Measurements from ENCODE around the gene TENM3.

TENM3 gene

DNA sequence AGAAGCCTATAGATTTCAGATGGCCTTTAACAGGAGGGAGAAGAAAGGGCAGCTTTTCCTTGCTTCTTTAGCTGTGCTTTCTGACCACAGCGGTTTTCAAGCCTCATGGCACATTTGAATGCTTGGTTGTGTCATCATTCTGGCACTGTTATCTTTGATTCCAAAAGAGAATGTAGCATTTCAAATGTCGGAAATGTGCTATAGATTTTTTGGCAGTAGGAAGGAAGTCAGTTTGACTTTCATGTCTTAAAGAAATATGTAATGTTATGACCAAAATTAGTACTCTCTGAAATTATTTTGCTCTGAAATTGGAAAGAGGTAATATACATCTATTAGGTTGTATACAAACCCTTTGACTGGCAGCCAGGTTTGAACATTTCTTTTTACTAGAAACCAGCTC, 171.9 kb downstream of the TENM3 start:
- DNase-seq, result no peak
- in situ Hi-C loops (cut with HindIII; ENCODE audit: low pct_ligation_motif_present, low pct_unique_long_range_greater_than_20kb, low sequenced_read_pairs), result no loop called here

DNA sequence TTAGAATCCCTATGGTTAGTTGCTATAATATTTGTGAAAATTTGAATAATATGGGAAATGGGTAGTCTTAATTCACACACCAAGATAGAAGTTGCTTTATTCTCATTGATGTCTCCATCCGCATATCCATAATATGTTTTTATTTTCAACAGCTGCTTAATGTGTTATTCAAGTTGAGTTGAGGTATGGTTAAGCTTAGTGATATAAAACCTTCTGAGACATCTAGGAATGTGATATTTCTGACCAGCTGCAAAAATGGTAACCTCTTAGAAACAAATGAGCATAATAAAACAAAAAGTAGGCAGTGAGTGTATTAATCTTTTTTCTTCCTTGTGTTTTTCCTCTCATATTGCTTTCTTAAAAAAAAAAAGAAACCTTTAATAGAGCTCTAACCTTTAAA, 172.9 kb downstream of the TENM3 start:
- in situ Hi-C loops (cut with HindIII; ENCODE audit: low pct_ligation_motif_present, low pct_unique_long_range_greater_than_20kb, low sequenced_read_pairs), result no loop called here
- DNase-seq, result no peak

DNA sequence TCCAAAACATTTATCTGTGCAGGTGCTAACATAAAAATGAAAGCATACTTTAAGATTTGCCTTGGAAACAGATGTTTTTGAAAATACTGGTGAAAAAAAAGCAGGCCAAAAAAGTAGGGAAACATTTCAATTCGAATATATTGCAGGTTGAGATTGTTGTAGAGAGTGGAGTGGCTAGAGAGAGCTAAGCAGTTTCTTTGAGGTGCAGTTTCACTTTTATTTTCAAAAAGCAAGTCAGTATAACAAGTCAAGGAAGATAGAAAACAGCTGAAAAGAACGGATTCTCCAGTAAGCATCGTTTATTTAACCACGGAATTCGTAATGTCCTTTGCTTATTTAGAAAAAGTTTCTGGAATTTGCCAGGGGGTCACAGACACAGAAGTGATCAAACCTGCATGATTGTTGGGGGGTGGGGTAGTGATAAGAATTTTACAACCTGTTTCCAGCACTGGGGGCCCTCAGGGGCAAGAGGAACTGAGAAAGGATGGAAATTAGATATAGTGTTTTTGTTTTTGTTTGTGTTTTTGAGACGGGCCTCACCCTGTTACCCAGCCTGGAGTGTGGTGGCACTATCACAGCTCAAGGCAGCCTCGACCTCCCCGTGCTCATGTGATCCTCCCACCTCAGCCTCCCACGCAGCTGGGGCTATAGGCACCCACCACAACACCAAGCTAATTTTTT, 175.0 kb downstream of the TENM3 start:
- DNase-seq, result no peak
- in situ Hi-C loops (cut with HindIII; ENCODE audit: low pct_ligation_motif_present, low pct_unique_long_range_greater_than_20kb, low sequenced_read_pairs), result no loop called here

DNA sequence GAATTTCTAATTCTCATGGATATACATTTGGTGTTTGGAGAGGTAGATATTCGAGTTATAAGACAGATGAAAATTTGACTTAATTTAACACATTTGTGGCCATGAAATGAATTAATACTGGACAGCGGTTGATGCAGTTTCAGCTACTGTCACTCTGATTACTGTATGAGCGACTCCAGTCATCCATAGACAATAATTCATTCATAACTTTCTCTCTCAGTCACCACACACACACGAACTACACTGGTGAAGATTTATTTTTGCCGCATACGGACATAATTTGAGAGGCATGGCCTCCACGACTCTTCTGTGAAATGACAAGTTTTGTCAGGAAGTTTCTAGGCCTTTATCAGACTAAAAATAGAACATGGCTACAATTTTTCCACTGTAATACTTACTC, 177.0 kb downstream of the TENM3 start:
- DNase-seq, result no peak
- in situ Hi-C loops (cut with HindIII; ENCODE audit: low pct_ligation_motif_present, low pct_unique_long_range_greater_than_20kb, low sequenced_read_pairs), result no loop called here

DNA sequence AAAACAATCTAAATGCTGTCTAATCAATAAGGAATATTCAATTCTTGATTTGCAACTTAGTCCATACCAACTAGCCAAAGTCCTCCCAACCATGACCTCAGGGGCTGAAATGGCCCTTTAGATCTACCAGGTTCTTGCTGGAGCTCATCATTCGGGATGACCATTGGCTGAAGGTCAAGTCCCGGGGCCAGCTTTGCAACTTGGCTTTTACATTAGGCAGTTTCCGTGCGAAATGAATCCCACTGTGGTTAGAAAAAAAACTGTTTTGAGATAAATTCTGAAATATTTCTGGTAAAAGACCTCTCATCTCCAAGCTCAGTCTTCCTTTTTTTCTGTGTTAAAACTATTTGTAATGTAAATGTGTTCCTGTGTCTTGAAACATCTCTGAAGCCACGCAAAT, 178.6 kb downstream of the TENM3 start:
- in situ Hi-C loops (cut with HindIII; ENCODE audit: low pct_ligation_motif_present, low pct_unique_long_range_greater_than_20kb, low sequenced_read_pairs), result no loop called here
- DNase-seq, result no peak

DNA sequence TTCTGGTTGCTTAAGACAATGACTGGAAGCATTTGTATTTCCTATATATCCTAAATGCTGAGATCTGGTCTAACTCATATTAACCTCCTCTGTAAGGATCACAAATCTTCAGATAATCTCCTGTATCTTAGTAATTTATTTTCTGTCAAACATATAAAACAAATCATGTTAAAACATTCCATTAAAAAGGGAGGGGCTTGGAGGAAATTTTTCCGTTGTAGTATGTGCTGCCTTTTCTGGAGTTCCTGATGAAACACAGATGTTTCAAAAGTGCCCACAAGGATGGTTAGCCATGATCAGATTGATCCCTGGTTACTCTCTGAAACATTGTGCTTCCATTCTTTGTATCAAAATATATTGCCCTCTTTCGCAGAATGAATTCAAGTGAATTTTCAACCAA, 182.1 kb downstream of the TENM3 start:
- DNase-seq, result no peak
- in situ Hi-C loops (cut with HindIII; ENCODE audit: low pct_ligation_motif_present, low pct_unique_long_range_greater_than_20kb, low sequenced_read_pairs), result no loop called here

DNA sequence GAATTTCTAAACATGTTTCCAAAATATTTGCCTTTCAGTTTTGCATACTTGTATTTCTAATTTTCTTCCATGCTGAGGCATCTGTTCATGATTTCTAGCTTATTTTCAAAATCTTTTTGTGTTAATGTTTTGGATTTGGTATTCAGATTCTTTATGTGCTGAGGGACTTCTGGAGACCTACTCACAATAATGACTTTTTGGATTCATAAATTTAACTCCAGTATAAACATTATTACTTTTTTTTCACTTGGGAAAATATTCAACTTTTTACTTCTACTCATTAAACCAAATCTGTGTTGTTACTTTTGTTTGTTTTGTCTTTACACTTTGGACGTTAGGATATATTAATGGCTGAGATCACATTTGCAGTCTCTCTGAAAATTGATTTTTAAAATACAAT, 183.7 kb downstream of the TENM3 start:
- DNase-seq, result no peak
- in situ Hi-C loops (cut with HindIII; ENCODE audit: low pct_ligation_motif_present, low pct_unique_long_range_greater_than_20kb, low sequenced_read_pairs), result no loop called here

DNA sequence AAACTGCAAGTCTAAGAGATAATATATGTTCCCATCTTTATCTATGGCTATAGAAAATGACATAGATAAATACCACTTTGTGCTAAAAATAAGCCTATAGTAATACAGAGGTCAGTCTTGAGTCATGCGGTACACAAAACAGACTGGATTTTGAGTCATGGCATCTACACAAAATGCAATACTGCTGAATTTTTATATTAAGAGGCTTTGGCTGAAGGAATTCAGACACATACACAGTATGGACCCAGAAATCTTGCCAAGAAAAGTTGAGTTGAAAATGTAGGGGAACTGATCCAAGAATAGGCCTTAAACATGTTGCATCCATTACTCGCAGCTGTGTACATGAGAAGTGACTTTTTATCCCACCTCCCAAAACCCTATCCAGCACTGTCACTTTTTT, 184.4 kb downstream of the TENM3 start:
- DNase-seq, result no peak
- in situ Hi-C loops (cut with HindIII; ENCODE audit: low pct_ligation_motif_present, low pct_unique_long_range_greater_than_20kb, low sequenced_read_pairs), result no loop called here

DNA sequence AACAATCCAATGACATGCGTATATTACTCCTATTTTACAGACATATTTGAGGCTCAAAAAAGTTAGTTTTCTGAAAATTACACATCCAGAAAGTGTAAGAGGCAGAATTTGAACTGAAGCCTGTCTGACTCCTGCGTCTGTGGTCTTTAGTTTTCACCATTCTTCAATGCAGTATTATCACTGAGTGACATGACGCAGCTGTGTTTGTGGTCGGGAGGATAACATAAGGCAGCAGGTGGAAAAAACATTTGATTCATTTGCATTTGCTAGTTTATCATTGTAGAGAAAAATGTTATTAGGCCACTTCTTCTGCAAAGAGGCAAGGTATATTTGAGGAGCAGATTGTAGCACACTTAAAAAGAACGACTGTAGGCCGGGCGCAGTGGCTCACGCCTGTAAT, 186.7 kb downstream of the TENM3 start:
- in situ Hi-C loops (cut with HindIII; ENCODE audit: low pct_ligation_motif_present, low pct_unique_long_range_greater_than_20kb, low sequenced_read_pairs), result no loop called here
- no peak for DNase-seq

DNA sequence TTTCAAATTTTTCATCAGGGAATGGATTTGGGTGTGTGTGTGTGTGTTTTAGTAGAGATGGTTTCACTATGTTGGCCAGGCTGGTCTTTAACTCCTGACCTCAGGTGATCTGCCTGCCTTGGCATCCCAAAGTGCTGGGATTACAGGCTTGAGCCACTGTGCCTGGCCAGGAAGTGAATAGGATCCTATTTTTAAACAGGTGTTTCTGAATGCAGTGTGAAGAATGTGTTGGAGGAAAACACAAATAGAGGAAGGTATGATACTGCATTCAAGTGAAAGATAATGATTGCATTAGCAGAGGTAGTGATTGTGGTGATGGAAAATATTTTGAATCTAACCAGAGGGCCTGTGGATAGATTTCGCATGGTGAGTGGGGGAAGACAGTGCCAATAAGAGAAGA, 189.6 kb downstream of the TENM3 start:
- DNase-seq, result no peak
- in situ Hi-C loops (cut with HindIII; ENCODE audit: low pct_ligation_motif_present, low pct_unique_long_range_greater_than_20kb, low sequenced_read_pairs), result no loop called here

DNA sequence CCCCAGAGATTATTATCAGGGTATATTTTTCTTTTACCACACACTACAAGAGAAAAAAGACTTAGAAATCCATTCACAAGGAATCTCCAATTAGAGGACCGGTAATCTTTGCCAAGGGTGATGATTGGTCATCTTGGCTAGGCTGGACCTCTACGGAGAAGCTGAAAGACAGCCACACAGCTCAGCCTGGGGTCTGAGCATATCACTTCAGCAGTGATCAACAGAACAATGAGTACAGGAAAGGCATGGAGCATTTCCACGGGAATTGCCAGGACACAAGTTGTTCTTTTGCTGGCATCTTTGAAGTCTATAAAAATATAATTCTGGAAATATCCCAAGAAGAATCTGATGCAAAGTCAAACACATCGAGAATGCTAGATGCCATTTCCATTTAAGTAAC, 191.5 kb downstream of the TENM3 start:
- no peak for DNase-seq
- in situ Hi-C loops (cut with HindIII; ENCODE audit: low pct_ligation_motif_present, low pct_unique_long_range_greater_than_20kb, low sequenced_read_pairs), result no loop called here

DNA sequence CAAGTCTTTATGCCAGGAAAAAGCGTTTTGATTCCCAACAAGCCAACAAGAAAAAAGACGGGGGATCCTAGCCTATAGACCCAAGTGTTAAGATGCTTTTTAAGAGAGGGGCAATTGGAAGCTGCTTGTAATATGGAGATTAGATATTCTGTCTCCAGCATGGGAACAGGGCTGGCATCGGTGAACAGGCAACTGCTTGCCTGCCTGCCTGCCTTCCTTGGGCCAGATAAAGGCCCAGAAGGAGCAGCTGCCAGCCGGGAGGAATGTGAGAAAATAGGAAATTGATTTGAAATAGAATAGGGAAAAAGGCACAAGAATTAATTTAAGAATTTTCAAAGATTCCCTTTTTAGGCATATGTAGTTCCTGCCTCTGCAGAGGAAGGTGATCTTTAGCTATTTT, 192.2 kb downstream of the TENM3 start:
- in situ Hi-C loops (cut with HindIII; ENCODE audit: low pct_ligation_motif_present, low pct_unique_long_range_greater_than_20kb, low sequenced_read_pairs), result no loop called here
- no peak for DNase-seq

DNA sequence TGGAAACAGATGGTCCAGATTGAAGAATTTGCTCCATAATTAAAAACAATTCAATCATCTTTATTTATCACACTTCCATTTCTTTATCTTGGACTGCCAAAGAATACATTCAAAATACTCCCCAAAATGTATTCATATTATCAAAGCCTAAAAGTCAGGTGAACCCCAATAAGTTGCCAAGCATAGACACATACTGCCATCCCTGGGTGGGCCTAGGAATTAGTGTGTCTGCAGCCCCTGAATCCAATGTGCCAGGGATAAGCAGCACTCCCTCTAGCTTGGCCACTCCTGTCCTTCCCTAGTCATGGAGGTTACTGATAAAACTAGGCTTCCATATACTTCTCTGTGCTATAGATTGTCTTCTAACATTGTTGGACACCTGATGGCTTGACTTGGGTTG, 199.9 kb downstream of the TENM3 start:
- DNase-seq, result no peak
- in situ Hi-C loops (cut with HindIII; ENCODE audit: low pct_ligation_motif_present, low pct_unique_long_range_greater_than_20kb, low sequenced_read_pairs), result no loop called here

DNA sequence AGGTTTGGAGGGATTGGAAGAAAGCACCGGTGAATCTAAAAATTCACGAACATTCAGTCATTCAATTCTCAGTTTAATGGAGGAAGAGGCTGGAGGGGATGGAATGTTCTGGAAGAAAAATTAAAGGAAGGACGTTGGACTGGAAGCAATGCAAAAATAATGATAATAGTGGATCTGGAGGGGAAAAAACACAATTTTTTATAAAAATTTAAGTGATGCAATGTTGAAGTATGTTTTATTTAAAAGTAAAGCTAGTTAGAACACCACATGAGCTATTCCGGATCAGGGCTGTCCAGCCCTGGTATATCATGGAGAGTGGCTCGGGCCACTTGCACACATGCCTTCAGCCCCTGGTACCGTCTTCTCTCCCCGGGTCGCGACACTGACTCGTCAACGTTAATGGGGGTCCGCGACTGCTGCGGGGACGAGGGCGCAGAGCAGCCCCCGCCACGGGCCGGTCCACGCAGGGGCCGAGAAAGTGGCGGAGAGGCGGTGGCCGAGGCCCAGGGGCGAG, 204.6 kb downstream of the TENM3 start:
- in situ Hi-C loops (cut with HindIII; ENCODE audit: low pct_ligation_motif_present, low pct_unique_long_range_greater_than_20kb, low sequenced_read_pairs), result no loop called here
- DNase-seq, result no peak

DNA sequence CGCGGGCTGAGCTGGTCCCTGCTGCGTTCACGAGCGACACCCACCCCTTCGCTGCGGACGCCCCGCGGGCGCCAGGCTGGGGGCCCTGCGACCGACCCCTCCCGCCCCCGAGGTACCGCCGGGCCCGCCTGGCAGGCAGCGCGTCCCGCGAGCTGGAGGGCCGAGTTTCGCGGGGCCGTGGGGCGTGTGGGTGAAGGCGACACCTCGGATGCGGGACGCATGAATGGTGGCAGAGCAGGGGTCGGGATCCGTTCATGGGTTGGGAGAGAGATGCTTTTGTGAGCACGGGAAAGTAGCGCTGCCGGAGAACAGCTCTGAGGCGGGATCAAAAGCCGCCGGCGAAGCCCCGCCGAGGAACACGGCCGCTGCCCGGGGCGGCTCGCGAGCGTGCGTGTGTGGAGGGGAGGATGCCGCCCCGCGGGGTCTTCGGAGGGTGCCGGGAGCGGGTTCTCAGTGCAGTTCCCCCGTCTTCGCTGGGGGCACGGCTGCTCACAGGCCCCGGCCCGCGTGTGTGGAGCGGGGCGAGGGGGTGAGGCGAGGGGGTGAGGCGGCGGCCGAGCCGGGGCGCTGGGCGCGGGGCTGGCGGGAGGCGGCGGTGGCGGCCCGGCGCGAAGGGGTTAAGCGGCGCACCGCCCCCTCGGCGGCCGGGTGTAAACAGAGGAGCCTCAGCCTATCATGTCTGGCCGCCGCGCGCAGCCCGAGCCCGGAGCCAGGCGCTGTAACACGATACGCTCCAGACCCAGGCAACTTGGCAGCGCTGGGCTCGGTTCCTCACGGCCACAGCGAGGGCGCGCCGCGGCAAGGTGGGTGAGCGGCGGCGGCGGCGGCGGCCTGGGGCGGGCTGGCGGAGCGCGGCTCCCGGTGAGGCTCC, 205.3 kb downstream of the TENM3 start:
- in situ Hi-C loops (cut with HindIII; ENCODE audit: low pct_ligation_motif_present, low pct_unique_long_range_greater_than_20kb, low sequenced_read_pairs), result no loop called here

DNA sequence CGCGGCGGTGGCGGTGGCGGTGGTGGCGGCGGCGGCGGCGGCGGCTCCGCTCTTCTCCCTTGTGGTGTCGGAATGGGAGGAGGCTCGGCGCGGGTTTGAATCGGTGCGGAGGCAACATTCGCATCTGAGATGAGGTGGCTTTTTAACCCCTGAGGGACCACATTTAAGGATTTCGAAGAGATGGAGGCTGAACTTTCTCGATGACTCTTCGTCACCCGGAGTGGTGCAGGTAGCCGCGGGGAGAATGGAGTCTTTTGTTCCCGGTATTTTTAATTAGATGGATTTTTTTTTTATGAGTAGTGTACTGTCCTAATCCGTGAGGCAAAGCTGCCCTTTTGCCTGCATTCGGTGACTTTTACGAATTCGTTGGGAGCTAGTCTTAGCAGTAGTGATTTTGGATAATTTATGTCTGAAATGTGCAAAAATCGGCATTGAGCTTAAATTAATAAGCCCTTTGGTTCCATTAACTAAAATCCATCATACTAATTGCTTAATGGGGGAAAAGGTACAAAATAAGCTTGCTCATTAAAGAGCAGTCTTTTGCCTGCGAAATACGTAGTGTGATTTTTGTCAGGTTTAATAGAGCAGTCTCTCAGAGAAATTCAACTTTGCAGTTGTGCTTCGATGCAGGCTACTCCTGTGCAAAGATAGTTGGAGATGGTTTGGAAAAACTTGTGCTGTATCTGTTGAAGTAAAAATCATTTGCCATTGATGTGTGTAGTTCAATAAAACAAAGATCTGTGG, 206.2 kb downstream of the TENM3 start:
- in situ Hi-C loops (cut with HindIII; ENCODE audit: low pct_ligation_motif_present, low pct_unique_long_range_greater_than_20kb, low sequenced_read_pairs), result no loop called here
- DNase-seq, result peak; percentile 60

More for the DNA sequence above, 205.3 kb downstream of the TENM3 start:
- peak; percentile 89 for DNase-seq

DNA sequence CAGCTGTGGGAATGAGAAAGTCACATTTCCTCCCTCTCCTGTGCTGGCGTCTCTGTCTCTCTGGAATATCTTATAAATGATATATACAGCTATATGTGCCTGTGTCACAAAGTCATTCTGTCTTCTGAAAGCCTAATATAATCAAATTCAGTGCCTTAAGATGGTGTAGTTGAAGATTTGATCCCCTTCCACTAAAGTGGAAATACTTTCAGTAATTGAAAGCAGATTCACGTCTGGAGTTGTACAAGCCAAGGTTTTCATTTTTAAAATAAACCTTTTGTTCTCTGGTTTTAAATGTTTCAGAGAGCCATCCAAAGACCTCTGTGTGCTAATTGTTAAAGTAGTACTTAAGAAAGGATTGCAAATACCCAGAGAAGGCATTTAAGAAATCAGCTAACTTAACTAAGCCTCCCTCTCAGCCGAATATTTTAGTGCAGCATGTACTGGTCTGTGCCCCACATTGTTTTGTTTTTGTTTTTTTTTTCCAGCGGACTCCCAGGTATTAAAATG, 206.8 kb downstream of the TENM3 start:
- peak; percentile 12 for DNase-seq
- in situ Hi-C loops (cut with HindIII; ENCODE audit: low pct_ligation_motif_present, low pct_unique_long_range_greater_than_20kb, low sequenced_read_pairs), result no loop called here

DNA sequence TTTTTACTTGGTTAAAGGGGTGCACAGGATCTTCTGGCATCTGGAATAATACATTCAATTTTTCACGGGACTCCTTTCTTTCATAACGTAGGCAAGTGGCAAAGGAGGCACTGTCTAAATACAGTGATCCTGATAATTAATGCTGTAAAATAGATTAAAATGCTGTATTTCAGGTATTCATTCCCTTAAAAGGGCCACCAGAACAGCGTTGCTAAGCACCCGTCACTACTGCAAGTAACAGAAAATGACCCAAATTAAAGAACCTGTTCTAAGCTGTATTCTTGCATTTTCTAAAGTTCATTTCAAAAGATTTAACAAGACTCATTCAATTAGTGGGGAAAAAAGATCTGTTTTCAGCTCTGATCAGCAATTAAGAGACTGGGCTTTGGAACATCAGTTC, 208.2 kb downstream of the TENM3 start:
- in situ Hi-C loops (cut with HindIII; ENCODE audit: low pct_ligation_motif_present, low pct_unique_long_range_greater_than_20kb, low sequenced_read_pairs), result no loop called here
- no peak for DNase-seq

DNA sequence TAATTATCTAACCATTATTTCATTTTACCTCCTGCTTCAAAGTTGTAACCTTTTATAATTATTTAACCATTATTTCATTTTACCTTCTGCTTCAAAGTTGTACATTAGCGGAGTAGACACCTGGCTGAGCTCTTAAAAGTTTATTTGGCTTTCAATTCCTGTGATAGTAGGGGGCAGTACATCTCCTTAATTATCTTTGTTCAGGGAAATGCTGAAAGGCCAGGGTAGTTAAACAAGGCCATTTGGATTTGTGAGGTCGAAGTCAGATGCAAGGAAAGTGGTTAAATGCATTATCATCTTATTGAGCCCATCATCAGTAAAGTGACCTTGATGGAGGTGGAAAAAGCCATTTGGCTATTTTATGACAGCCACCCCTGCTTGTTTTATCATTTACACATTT, 210.6 kb downstream of the TENM3 start:
- in situ Hi-C loops (cut with HindIII; ENCODE audit: low pct_ligation_motif_present, low pct_unique_long_range_greater_than_20kb, low sequenced_read_pairs), result no loop called here
- DNase-seq, result no peak
